Vagina (tissue), 2 donors: Measurements from ENCODE around the gene MYO3B.

Experiments used
- POLR2A ChIP-seq, 2 donors: fragments of 450-650 bp; IDR thresholded peaks; one replicate each; pipeline ENCODE4 v1.6.1; 2017; ENCODE audit warnings: antibody characterized with exemption in 2 of 2, mild to moderate bottlenecking in 2 of 2, moderate library complexity in 2 of 2
- POLR2AphosphoS5 ChIP-seq, 2 donors: sonication (generic); formaldehyde crosslinking; IDR thresholded peaks; one replicate each; pipeline ENCODE4 v1.9.0; 2017; ENCODE audit warnings: antibody characterized with exemption in 2 of 2, mild to moderate bottlenecking in 2 of 2, low read depth in 1 of 2; ENCODE audit not compliant: insufficient read depth in 1 of 2
- TF ChIP-seq, protein P1 (sequence below), 3 experiments: fragments of 450-650 bp in 2 of 3; fragments of 200-600 bp in 1 of 3; sonication (generic) in 1 of 3; IDR thresholded peaks; one replicate each; pipeline ENCODE4 v1.5.1; 2017 to 2019; ENCODE audit warnings: antibody characterized with exemption in 3 of 3, mild to moderate bottlenecking in 2 of 3, moderate library complexity in 2 of 3

GRCh38 chr2:170675701-170676100 lies 497.8 kb downstream of the MYO3B start:
- TF ChIP-seq, protein P1, sequence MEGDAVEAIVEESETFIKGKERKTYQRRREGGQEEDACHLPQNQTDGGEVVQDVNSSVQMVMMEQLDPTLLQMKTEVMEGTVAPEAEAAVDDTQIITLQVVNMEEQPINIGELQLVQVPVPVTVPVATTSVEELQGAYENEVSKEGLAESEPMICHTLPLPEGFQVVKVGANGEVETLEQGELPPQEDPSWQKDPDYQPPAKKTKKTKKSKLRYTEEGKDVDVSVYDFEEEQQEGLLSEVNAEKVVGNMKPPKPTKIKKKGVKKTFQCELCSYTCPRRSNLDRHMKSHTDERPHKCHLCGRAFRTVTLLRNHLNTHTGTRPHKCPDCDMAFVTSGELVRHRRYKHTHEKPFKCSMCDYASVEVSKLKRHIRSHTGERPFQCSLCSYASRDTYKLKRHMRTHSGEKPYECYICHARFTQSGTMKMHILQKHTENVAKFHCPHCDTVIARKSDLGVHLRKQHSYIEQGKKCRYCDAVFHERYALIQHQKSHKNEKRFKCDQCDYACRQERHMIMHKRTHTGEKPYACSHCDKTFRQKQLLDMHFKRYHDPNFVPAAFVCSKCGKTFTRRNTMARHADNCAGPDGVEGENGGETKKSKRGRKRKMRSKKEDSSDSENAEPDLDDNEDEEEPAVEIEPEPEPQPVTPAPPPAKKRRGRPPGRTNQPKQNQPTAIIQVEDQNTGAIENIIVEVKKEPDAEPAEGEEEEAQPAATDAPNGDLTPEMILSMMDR (IDR thresholded peaks at IDR 0.05): no peak
- no peak for TF ChIP-seq POLR2A (IDR thresholded peaks at IDR 0.05)
- TF ChIP-seq POLR2AphosphoS5 (IDR thresholded peaks at IDR 0.05; ENCODE audit: insufficient read depth in 1 of 2, low read depth in 1 of 2): no peak
